ENCODE data around the gene TAGLN3. TPM values are rescaled to one million over a fixed set of nuclear protein-coding genes. Genes with fewer than 3 reads are reported as not detected.

Gene TAGLN3
- total and polyA plus RNA-seq, 4 donors = not detected

DNA sequence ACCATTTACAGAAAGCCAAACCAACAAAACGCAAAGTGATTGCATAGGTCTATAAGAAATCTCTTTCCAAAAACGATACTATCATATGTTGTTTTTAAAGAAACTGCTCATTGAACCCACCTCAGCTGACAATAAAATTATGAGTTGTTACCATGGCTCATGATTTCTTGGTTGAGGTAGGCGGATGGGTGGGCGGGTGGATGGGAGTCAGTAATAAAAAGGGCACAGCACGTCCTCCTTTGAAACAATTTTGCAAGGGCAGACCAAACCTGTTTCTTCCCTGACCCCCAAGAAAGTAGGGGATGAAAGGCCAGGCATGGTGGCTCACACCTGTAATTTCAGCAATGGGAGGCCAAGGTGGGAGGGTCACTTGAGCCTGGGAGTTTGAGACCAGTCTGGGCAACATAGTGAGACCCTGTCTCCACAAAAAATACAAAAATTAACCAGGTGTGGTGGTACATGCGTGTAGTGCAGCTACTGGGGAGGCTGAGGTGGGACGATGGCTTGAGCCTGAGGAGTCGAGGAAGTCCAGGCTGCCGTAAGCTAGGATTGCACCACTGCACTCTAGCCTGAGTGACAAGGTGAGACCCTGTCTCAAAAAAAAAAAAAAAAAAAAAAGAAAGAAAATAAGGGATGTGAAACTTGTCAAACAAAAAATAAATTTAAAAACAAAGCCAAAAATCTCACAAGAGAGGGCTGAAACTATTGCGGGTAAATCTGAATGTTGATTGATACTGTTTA, 17.8 kb upstream of the TAGLN3 start:
- Histone ChIP-seq H3K9ac (ENCODE audit: low read depth in 1 of 2, low read length in 2 of 2) (peak overlapping the region in 1 of 2 donors; percentile 27), H3K27me3 (ENCODE audit: control insufficient read depth in 4 of 4, insufficient read depth in 4 of 4, low read length in 3 of 4) (no peaks in the 10 kb centered on the region), H3K36me3 (ENCODE audit: control insufficient read depth in 4 of 4, insufficient read depth in 3 of 4, low read depth in 1 of 4, low read length in 3 of 4) (peaks cover 0 to 3% (median 0%) of the 10 kb centered on the region in 4 donors), H3K27ac (ENCODE audit: low read depth in 1 of 2, low read length in 2 of 2) (no peak overlapping the region), H3K9me3 (ENCODE audit: control insufficient read depth in 4 of 4, low read length in 3 of 4) (no peaks in the 10 kb centered on the region), H3K4me1 (ENCODE audit: control insufficient read depth in 4 of 4, insufficient read depth in 4 of 4, low read length in 3 of 4) (peaks cover 5 to 35% (median 24%) of the 10 kb centered on the region in 4 donors), H3K4me3 (ENCODE audit: low read depth in 1 of 3, low read length in 3 of 3) (no peak overlapping the region)
- no peak for DNase-seq (ENCODE audit: low spot score)
- WGBS = 77% methylated on average over 10 of the region's 10 CpGs
- no peak for TF ChIP-seq RAD21 (IDR thresholded peaks at IDR 0.05)
- TF ChIP-seq TAF1 (conservative IDR thresholded peaks at IDR 0.05) = no peak

DNA sequence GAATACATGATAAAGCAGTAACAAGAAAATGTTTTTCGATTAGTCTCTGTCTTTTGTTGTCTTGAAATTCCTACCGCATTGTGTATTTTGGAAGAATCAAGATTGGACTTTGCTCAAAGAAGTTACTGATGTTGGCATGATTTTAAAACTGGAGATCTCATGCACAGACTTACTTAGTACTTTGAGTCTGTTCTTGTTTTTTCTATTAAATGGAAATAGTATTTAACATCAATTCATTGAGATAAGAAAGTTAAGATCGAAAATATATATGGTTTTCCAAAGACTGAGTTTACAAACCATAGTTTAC, 17.3 kb upstream of the TAGLN3 start:
- H3K36me3 ChIP-seq (ENCODE audit: control insufficient read depth in 4 of 4, insufficient read depth in 3 of 4, low read depth in 1 of 4, low read length in 3 of 4) = peaks cover 0 to 5% (median 0%) of the 10 kb centered on the region in 4 donors
- H3K4me1 ChIP-seq (ENCODE audit: control insufficient read depth in 4 of 4, insufficient read depth in 4 of 4, low read length in 3 of 4) = peaks cover 5 to 35% (median 24%) of the 10 kb centered on the region in 4 donors
- no peak overlapping the region for H3K4me3 ChIP-seq (ENCODE audit: low read depth in 1 of 3, low read length in 3 of 3)
- H3K9me3 ChIP-seq (ENCODE audit: control insufficient read depth in 4 of 4, low read length in 3 of 4) = no peaks in the 10 kb centered on the region
- H3K9ac ChIP-seq (ENCODE audit: low read depth in 1 of 2, low read length in 2 of 2) = peak overlapping the region in 1 of 2 donors; percentile 27
- no peak for DNase-seq (ENCODE audit: low spot score)
- H3K27ac ChIP-seq (ENCODE audit: low read depth in 1 of 2, low read length in 2 of 2) = no peak overlapping the region
- WGBS = 43% methylated on average over 3 of the region's 3 CpGs
- TF ChIP-seq GABPA (IDR thresholded peaks at IDR 0.05 in 1 of 2, conservative IDR thresholded peaks at IDR 0.05 in 1 of 2) = no peak
- TF ChIP-seq, protein P1, sequence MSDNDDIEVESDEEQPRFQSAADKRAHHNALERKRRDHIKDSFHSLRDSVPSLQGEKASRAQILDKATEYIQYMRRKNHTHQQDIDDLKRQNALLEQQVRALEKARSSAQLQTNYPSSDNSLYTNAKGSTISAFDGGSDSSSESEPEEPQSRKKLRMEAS (IDR thresholded peaks at IDR 0.05) = no peak
- no peak for TF ChIP-seq TAF1 (conservative IDR thresholded peaks at IDR 0.05)
- no peak for TF ChIP-seq RAD21 (IDR thresholded peaks at IDR 0.05)
- TF ChIP-seq HNF4A (conservative IDR thresholded peaks at IDR 0.05) = peak; percentile 58 to 62
- no peak for TF ChIP-seq FOXA2 (IDR thresholded peaks at IDR 0.05)
- TF ChIP-seq NR2F2 (IDR thresholded peaks at IDR 0.05) = no peak
- no peaks in the 10 kb centered on the region for H3K27me3 ChIP-seq (ENCODE audit: control insufficient read depth in 4 of 4, insufficient read depth in 4 of 4, low read length in 3 of 4)

DNA sequence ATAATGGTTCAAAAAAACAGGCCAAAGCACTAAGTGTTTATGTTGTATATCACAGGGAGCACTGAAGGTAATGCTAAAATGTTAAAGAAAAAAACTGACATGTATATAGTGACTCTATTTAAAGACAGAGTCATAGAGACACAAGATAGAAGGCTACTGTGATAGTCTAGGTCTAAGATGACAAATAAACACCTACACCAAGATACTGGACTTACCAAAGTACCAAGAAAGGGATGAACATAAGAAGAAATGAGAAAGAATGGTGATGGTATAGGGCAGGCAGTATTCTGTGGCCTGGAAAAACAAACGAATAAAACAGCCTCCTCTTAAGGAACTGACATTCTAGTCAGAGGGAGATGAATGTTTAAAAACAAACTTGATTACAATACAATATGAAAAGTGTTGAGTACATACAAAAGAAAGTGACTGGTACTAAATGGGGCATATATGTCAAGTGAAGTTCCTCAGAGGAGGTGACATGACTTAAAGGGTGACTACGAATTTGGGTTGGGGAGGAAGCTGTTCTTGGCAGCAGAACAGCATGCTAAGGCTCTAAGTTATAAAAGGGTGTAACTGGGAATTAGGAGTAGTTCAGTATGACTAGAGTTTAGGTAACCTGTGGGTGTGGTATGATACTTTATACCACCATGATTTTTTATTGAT, 14.0 kb upstream of the TAGLN3 start:
- Histone ChIP-seq H3K36me3 (ENCODE audit: control insufficient read depth in 4 of 4, insufficient read depth in 3 of 4, low read depth in 1 of 4, low read length in 3 of 4) (peaks cover 0 to 20% (median 15%) of the 10 kb centered on the region in 4 donors), H3K9ac (ENCODE audit: low read depth in 1 of 2, low read length in 2 of 2) (no peak overlapping the region), H3K27me3 (ENCODE audit: control insufficient read depth in 4 of 4, insufficient read depth in 4 of 4, low read length in 3 of 4) (no peaks in the 10 kb centered on the region)

More for the DNA sequence above, 14.0 kb upstream of the TAGLN3 start:
- DNase-seq (ENCODE audit: low spot score) = no peak
- no peak overlapping the region for H3K27ac ChIP-seq (ENCODE audit: low read depth in 1 of 2, low read length in 2 of 2)
- H3K4me1 ChIP-seq (ENCODE audit: control insufficient read depth in 4 of 4, insufficient read depth in 4 of 4, low read length in 3 of 4) = peaks cover 5 to 28% (median 21%) of the 10 kb centered on the region in 4 donors
- no peak overlapping the region for H3K4me3 ChIP-seq (ENCODE audit: low read depth in 1 of 3, low read length in 3 of 3)
- WGBS = 64% methylated on average over 2 of the region's 2 CpGs
- H3K9me3 ChIP-seq (ENCODE audit: control insufficient read depth in 4 of 4, low read length in 3 of 4) = no peaks in the 10 kb centered on the region
- TF ChIP-seq GABPA (IDR thresholded peaks at IDR 0.05 in 1 of 2, conservative IDR thresholded peaks at IDR 0.05 in 1 of 2) (no peak), FOXA2 (IDR thresholded peaks at IDR 0.05) (no peak), YY1 (IDR thresholded peaks at IDR 0.05) (no peak), SP1 (IDR thresholded peaks at IDR 0.05) (no peak), NR2F2 (IDR thresholded peaks at IDR 0.05) (no peak), RAD21 (IDR thresholded peaks at IDR 0.05) (no peak), TAF1 (conservative IDR thresholded peaks at IDR 0.05) (no peak), EGR1 (IDR thresholded peaks at IDR 0.05; ENCODE audit: low read depth in 2 of 2) (no peak), HNF4G (IDR thresholded peaks at IDR 0.05) (no peak), JUND (IDR thresholded peaks at IDR 0.05) (no peak), HNF4A (conservative IDR thresholded peaks at IDR 0.05) (no peak), RXRA (IDR thresholded peaks at IDR 0.05) (no peak), FOXA1 (IDR thresholded peaks at IDR 0.05) (no peak)
- TF ChIP-seq, protein P2, sequence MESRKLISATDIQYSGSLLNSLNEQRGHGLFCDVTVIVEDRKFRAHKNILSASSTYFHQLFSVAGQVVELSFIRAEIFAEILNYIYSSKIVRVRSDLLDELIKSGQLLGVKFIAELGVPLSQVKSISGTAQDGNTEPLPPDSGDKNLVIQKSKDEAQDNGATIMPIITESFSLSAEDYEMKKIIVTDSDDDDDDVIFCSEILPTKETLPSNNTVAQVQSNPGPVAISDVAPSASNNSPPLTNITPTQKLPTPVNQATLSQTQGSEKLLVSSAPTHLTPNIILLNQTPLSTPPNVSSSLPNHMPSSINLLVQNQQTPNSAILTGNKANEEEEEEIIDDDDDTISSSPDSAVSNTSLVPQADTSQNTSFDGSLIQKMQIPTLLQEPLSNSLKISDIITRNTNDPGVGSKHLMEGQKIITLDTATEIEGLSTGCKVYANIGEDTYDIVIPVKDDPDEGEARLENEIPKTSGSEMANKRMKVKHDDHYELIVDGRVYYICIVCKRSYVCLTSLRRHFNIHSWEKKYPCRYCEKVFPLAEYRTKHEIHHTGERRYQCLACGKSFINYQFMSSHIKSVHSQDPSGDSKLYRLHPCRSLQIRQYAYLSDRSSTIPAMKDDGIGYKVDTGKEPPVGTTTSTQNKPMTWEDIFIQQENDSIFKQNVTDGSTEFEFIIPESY (IDR thresholded peaks at IDR 0.05) = no peak
- TF ChIP-seq, protein P1 (IDR thresholded peaks at IDR 0.05) = no peak
- TF ChIP-seq, protein P3, sequence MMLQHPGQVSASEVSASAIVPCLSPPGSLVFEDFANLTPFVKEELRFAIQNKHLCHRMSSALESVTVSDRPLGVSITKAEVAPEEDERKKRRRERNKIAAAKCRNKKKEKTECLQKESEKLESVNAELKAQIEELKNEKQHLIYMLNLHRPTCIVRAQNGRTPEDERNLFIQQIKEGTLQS (IDR thresholded peaks at IDR 0.05) = no peak
- TF ChIP-seq, protein P4, sequence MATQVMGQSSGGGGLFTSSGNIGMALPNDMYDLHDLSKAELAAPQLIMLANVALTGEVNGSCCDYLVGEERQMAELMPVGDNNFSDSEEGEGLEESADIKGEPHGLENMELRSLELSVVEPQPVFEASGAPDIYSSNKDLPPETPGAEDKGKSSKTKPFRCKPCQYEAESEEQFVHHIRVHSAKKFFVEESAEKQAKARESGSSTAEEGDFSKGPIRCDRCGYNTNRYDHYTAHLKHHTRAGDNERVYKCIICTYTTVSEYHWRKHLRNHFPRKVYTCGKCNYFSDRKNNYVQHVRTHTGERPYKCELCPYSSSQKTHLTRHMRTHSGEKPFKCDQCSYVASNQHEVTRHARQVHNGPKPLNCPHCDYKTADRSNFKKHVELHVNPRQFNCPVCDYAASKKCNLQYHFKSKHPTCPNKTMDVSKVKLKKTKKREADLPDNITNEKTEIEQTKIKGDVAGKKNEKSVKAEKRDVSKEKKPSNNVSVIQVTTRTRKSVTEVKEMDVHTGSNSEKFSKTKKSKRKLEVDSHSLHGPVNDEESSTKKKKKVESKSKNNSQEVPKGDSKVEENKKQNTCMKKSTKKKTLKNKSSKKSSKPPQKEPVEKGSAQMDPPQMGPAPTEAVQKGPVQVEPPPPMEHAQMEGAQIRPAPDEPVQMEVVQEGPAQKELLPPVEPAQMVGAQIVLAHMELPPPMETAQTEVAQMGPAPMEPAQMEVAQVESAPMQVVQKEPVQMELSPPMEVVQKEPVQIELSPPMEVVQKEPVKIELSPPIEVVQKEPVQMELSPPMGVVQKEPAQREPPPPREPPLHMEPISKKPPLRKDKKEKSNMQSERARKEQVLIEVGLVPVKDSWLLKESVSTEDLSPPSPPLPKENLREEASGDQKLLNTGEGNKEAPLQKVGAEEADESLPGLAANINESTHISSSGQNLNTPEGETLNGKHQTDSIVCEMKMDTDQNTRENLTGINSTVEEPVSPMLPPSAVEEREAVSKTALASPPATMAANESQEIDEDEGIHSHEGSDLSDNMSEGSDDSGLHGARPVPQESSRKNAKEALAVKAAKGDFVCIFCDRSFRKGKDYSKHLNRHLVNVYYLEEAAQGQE (IDR thresholded peaks at IDR 0.05) = no peak
- TF ChIP-seq, protein P5, sequence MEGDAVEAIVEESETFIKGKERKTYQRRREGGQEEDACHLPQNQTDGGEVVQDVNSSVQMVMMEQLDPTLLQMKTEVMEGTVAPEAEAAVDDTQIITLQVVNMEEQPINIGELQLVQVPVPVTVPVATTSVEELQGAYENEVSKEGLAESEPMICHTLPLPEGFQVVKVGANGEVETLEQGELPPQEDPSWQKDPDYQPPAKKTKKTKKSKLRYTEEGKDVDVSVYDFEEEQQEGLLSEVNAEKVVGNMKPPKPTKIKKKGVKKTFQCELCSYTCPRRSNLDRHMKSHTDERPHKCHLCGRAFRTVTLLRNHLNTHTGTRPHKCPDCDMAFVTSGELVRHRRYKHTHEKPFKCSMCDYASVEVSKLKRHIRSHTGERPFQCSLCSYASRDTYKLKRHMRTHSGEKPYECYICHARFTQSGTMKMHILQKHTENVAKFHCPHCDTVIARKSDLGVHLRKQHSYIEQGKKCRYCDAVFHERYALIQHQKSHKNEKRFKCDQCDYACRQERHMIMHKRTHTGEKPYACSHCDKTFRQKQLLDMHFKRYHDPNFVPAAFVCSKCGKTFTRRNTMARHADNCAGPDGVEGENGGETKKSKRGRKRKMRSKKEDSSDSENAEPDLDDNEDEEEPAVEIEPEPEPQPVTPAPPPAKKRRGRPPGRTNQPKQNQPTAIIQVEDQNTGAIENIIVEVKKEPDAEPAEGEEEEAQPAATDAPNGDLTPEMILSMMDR (IDR thresholded peaks at IDR 0.05; ENCODE audit: low read depth, low read length, missing input control) = no peak
